ENCODE data around the gene POTEF.

GRCh38 chr2:130158631-130159030 is 29.6 kb upstream of the POTEF start:
- no peak for TF ChIP-seq POLR2A (IDR thresholded peaks at IDR 0.05; ENCODE audit: low read depth, low read length)
- no peak for TF ChIP-seq POLR2AphosphoS5 (IDR thresholded peaks at IDR 0.05; ENCODE audit: low read depth, low read length)
- no peak for TF ChIP-seq TAF1 (IDR thresholded peaks at IDR 0.05; ENCODE audit: low read depth, low read length)
- no peak for TF ChIP-seq PAX5 (IDR thresholded peaks at IDR 0.05; ENCODE audit: insufficient read depth, low read length, severe bottlenecking)
- TF ChIP-seq SPI1 (IDR thresholded peaks at IDR 0.05; ENCODE audit: low read depth, low read length) = no peak
- TF ChIP-seq POU2F2 (IDR thresholded peaks at IDR 0.05; ENCODE audit: low read depth, low read length) = no peak

Measured in GM12891 (cell line).